Endothelial cell of umbilical vein (primary cell): ENCODE data around the gene KRTAP4-3. TPM values are rescaled to one million over a fixed set of nuclear protein-coding genes. Genes with fewer than 3 reads are reported as not detected.

Source experiments
- BruUV-seq: library from RNA; stranded (reverse); fragments of 400-500 nt; replicated peaks from 2 replicates; lab custom pipeline; 2021; lab: Mats Ljungman, UMichigan
- CTCF ChIA-PET: fragments of 300-600, 350-600 bp; sonication (Branson Sonifier 250); formaldehyde crosslinking; loops from one replicate; lab custom pipeline; 2021; ENCODE audit warnings: antibody characterized with exemption, inconsistent platforms; lab: Charles Lee
- POLR2A ChIA-PET: fragments of 300-600, 350-600 bp; sonication (Branson Sonifier 250); formaldehyde crosslinking; loops from one replicate; lab custom pipeline; 2021; ENCODE audit warnings: antibody characterized with exemption, inconsistent platforms; lab: Charles Lee
- DNase-seq: peaks from one replicate; pipeline ENCODE4 v3.0.0-alpha.2; 2011; ENCODE audit warnings: low read depth, low spot score
- FAIRE-seq: peaks from 2 replicates; lab custom pipeline; 2011; peaks lifted over from hg19 to GRCh38; lab: Jason Lieb, UNC
- H2AFZ ChIP-seq: 2 replicates; pipeline ENCODE4 v1.6.0; 2012; ENCODE audit warnings: low read depth, low read length, control low read depth, inconsistent platforms
- H3K27ac ChIP-seq: 2 replicates; pipeline ENCODE4 v1.5.1; 2011; ENCODE audit warnings: low read depth, mild to moderate bottlenecking, control low read depth, low read length, moderate library complexity; ENCODE audit not compliant: insufficient read depth
- H3K27me3 ChIP-seq, 2 experiments: 2 replicates each; pipeline versions ENCODE4 v1.6.0 to v1.6.1; 2011; ENCODE audit warnings: low read length in 2 of 2, mixed read lengths in 1 of 2; ENCODE audit not compliant: control insufficient read depth in 2 of 2, insufficient read depth in 2 of 2
- H3K36me3 ChIP-seq, 2 experiments: 2 replicates in 1 of 2; 3 replicates in 1 of 2; pipeline ENCODE4 v1.5.1; 2011; ENCODE audit warnings: low read length in 2 of 2, mild to moderate bottlenecking in 1 of 2, moderate library complexity in 1 of 2; ENCODE audit not compliant: control insufficient read depth in 2 of 2, insufficient read depth in 2 of 2; ENCODE audit errors: extremely low read depth in 1 of 2
- H3K4me1 ChIP-seq: 3 replicates; pipeline ENCODE4 v1.5.1; 2011; ENCODE audit warnings: mild to moderate bottlenecking, low read length; ENCODE audit not compliant: control insufficient read depth, insufficient read depth; ENCODE audit errors: extremely low read depth
- H3K4me2 ChIP-seq: 2 replicates; pipeline ENCODE4 v1.6.1; 2011; ENCODE audit warnings: low read length, control low read depth, mixed read lengths; ENCODE audit not compliant: insufficient read depth
- H3K4me3 ChIP-seq, 3 experiments: fragments of 200-600 bp in 1 of 3; sonication (generic), shearing (Covaris generic) in 1 of 3; replicated peaks in 1 of 3; 2 replicates each; pipeline ENCODE4 v1.5.1; 2011 to 2016; ENCODE audit warnings: control low read depth in 3 of 3, low read length in 3 of 3, mild to moderate bottlenecking in 2 of 3, inconsistent platforms in 1 of 3, low read depth in 1 of 3, moderate library complexity in 1 of 3; ENCODE audit not compliant: insufficient read depth in 1 of 3
- H3K79me2 ChIP-seq: 2 replicates; pipeline ENCODE4 v1.6.0; 2012; ENCODE audit warnings: low read length, inconsistent platforms; ENCODE audit not compliant: control insufficient read depth, insufficient read depth
- H3K9ac ChIP-seq: replicated peaks from 2 replicates; pipeline ENCODE3; 2011; ENCODE audit warnings: low read length, control low read depth; ENCODE audit not compliant: insufficient read depth; ENCODE audit errors: extremely low read depth
- H3K9me1 ChIP-seq: replicated peaks from 3 replicates; pipeline ENCODE4 v1.6.0; 2011; ENCODE audit warnings: mild to moderate bottlenecking, low read length; ENCODE audit not compliant: control insufficient read depth, insufficient read depth; ENCODE audit errors: extremely low read depth
- H3K9me3 ChIP-seq: replicated peaks from 2 replicates; pipeline ENCODE4 v1.5.1; 2012; ENCODE audit warnings: low read length, inconsistent platforms; ENCODE audit not compliant: control insufficient read depth, insufficient read depth
- H4K20me1 ChIP-seq: replicated peaks from 2 replicates; pipeline ENCODE3; 2011; ENCODE audit warnings: mild to moderate bottlenecking, low read length; ENCODE audit not compliant: control insufficient read depth, insufficient read depth; ENCODE audit errors: extremely low read depth
- EZH2 ChIP-seq: IDR thresholded peaks from 2 replicates; pipeline ENCODE4 v1.6.1; 2012; ENCODE audit warnings: borderline replicate concordance, low read depth, mild to moderate bottlenecking, moderate library complexity, low read length, inconsistent platforms; ENCODE audit not compliant: severe bottlenecking
- FOS ChIP-seq: IDR thresholded peaks from 2 replicates; pipeline ENCODE4 v1.6.1; 2011; ENCODE audit warnings: mild to moderate bottlenecking, low read length, moderate library complexity, borderline replicate concordance; ENCODE audit not compliant: insufficient read depth
- GATA2 ChIP-seq: IDR thresholded peaks from 2 replicates; pipeline ENCODE4 v1.7.0; 2011; ENCODE audit warnings: low read depth, mild to moderate bottlenecking, moderate library complexity, mixed read lengths, low read length; ENCODE audit not compliant: insufficient read length, insufficient read depth
- JUN ChIP-seq: IDR thresholded peaks from 2 replicates; pipeline ENCODE4 v1.6.1; 2011; ENCODE audit warnings: borderline replicate concordance, low read depth; ENCODE audit not compliant: insufficient read length, insufficient read depth
- MAX ChIP-seq: IDR thresholded peaks from 2 replicates; pipeline ENCODE4 v1.6.1; 2011; ENCODE audit not compliant: insufficient read depth, insufficient read length
- MYC ChIP-seq: IDR thresholded peaks from one replicate; pipeline ENCODE4 v1.6.1; 2011; ENCODE audit warnings: mild to moderate bottlenecking, low read depth, low read length
- POLR2A ChIP-seq: IDR thresholded peaks from 2 replicates; pipeline ENCODE4 v1.6.1; 2012; ENCODE audit warnings: low read depth, mild to moderate bottlenecking, control low read depth, low read length
- POLR2AphosphoS5 ChIP-seq: IDR thresholded peaks from 2 replicates; pipeline ENCODE4 v1.6.1; 2012; ENCODE audit warnings: low read depth, mild to moderate bottlenecking, control low read depth, low read length, moderate library complexity; ENCODE audit not compliant: insufficient read depth
- dilution Hi-C: fragments of 300-500 bp; cut with MboI; formaldehyde crosslinking; loops from one replicate; pipeline ENCODE4 v1.15.0; 2019; ENCODE audit warnings: low sequenced_read_pairs; ENCODE audit not compliant: extremely low pct_ligation_motif_present
- intact Hi-C: fragments of 100-400 bp; cut with micrococcal nuclease; formaldehyde crosslinking; loops from one replicate; pipeline ENCODE4 v1.10.0; 2022
- polyA plus RNA-seq, 4 experiments: library from polyadenylated mRNA; depleted of rRNA in 3 of 4; stranded (reverse) in 3 of 4; unstranded in 1 of 4; fragments of >200 nt; gene quantifications; 2 replicates each; pipeline versions ENCODE4 v1.2.1 to v1.2.3, GENCODE V29; 2011 to 2012; ENCODE audit warnings: missing spikeins in 1 of 4
- total RNA-seq: library from RNA; stranded (reverse); gene quantifications from 2 replicates; pipeline ENCODE4 v1.2.3, GENCODE V29; 2021
- TF ChIP-seq, protein P1 (sequence below), 2 donors: IDR thresholded peaks; 1 replicate in 1 of 2; 2 replicates in 1 of 2; pipeline ENCODE4 v1.5.1; 2011; ENCODE audit warnings: low read length in 2 of 2, mild to moderate bottlenecking in 2 of 2, moderate library complexity in 2 of 2, control low read depth in 1 of 2, inconsistent platforms in 1 of 2, low read depth in 1 of 2; ENCODE audit not compliant: insufficient read depth in 1 of 2; ENCODE audit errors: extremely low read depth in 1 of 2

The KRTAP4-3 gene
- total and polyA plus RNA-seq, 2 donors (not counting 3 experiments of a cell fraction or from before 2014, with no cell fraction given), result not detected

DNA sequence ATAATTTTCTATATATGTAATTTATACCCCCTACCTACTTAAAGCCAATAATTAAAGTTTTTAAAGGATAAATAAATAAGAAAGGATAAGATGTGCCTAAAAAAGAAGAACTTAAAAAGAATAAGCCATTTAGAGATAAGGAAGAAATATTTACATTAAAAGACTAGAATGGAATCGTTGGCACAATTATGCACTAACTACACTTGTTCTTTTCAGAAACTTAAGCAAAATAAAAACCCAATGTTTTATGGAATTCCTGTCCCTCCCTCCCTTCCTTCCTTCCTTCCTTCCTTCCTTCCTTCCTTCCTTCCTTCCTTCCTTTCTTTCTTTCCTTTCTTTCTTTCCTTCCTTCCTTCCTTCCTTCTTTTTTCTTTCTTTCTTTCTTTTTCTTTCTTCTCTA lies 23.2 kb downstream of the KRTAP4-3 start:
- Histone ChIP-seq H3K27ac (no peak overlapping the region), H3K36me3 (no peaks in the 10 kb centered on the region), H3K4me3 (no peak overlapping the region), H3K4me2 (no peak overlapping the region), H4K20me1 (no peaks in the 10 kb centered on the region), H2AFZ (no peak overlapping the region), H3K4me1 (no peaks in the 10 kb centered on the region), H3K9me3 (no peaks in the 10 kb centered on the region), H3K79me2 (no peaks in the 10 kb centered on the region), H3K27me3 (no peaks in the 10 kb centered on the region), H3K9ac (no peak overlapping the region), H3K9me1 (no peaks in the 10 kb centered on the region)
- FAIRE-seq, result no peak
- intact Hi-C loops (no loop called here), dilution Hi-C loops (no loop called here)
- no peak for DNase-seq
- TF ChIP-seq MYC (no peak), EZH2 (no peak), POLR2A (no peak), GATA2 (no peak), POLR2AphosphoS5 (no peak), JUN (no peak), MAX (no peak), FOS (no peak)
- TF ChIP-seq, protein P1, sequence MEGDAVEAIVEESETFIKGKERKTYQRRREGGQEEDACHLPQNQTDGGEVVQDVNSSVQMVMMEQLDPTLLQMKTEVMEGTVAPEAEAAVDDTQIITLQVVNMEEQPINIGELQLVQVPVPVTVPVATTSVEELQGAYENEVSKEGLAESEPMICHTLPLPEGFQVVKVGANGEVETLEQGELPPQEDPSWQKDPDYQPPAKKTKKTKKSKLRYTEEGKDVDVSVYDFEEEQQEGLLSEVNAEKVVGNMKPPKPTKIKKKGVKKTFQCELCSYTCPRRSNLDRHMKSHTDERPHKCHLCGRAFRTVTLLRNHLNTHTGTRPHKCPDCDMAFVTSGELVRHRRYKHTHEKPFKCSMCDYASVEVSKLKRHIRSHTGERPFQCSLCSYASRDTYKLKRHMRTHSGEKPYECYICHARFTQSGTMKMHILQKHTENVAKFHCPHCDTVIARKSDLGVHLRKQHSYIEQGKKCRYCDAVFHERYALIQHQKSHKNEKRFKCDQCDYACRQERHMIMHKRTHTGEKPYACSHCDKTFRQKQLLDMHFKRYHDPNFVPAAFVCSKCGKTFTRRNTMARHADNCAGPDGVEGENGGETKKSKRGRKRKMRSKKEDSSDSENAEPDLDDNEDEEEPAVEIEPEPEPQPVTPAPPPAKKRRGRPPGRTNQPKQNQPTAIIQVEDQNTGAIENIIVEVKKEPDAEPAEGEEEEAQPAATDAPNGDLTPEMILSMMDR (IDR thresholded peaks at IDR 0.05; ENCODE audit: extremely low read depth in 1 of 2, insufficient read depth in 1 of 2, low read depth in 1 of 2, low read length in 2 of 2), result no peak
- ChIA-PET CTCF (no interaction called here), POLR2A (no interaction called here)
- no TSS peak for BruUV-seq
